SH-SY5Y (cell line): Measurements from ENCODE around the gene GPR156.

Experiments used
- GATA2 ChIP-seq: IDR thresholded peaks from 2 replicates; pipeline ENCODE4 v1.6.1; 2011; ENCODE audit warnings: mild to moderate bottlenecking, low read depth, low read length
- GATA3 ChIP-seq: IDR thresholded peaks from 2 replicates; pipeline ENCODE4 v1.6.1; 2011; ENCODE audit warnings: low read depth, mild to moderate bottlenecking, low read length, moderate library complexity

- no peak for TF ChIP-seq GATA2
- TF ChIP-seq GATA3: no peak
These were observed 140.8 kb downstream of the GPR156 start for GRCh38 chr3:120144267-120144666.
